G401.6 (cell line): Measurements from ENCODE around the gene TRPM4.
A peak's percentile ranks its signal among the peaks of the same experiment; 100 is the strongest.
"Not testable (repeated sequence)": the region's sequence is repeated elsewhere in the genome, so short reads cannot be mapped to it uniquely, and the experiment has no call there.

ENCODE experiments used
- FAIRE-seq: peaks from 2 replicates; lab custom pipeline; 2012; peaks lifted over from hg19 to GRCh38; lab: Jason Lieb, UNC

The TRPM4 gene

GRCh38 chr19:49127225-49127624 lies 30.4 kb upstream of the TRPM4 start:
- FAIRE-seq, result not testable (repeated sequence)

GRCh38 chr19:49127674-49128544 lies 29.7 kb upstream of the TRPM4 start:
- FAIRE-seq, result peak; percentile 45

- no peak for FAIRE-seq
These were observed 28.9 kb upstream of the TRPM4 start for GRCh38 chr19:49128545-49129237.

- FAIRE-seq, result no peak
These were observed 28.4 kb upstream of the TRPM4 start for GRCh38 chr19:49129238-49129583.

- no peak for FAIRE-seq
These were observed 27.3 kb upstream of the TRPM4 start for GRCh38 chr19:49130325-49130724.

- FAIRE-seq, result no peak
These were observed 24.5 kb upstream of the TRPM4 start for GRCh38 chr19:49132974-49133609.

GRCh38 chr19:49133621-49134454 lies 23.8 kb upstream of the TRPM4 start:
- no peak for FAIRE-seq

GRCh38 chr19:49135686-49136085 lies 21.9 kb upstream of the TRPM4 start:
- no peak for FAIRE-seq

- no peak for FAIRE-seq
These were observed 20.8 kb upstream of the TRPM4 start for GRCh38 chr19:49136771-49137171.

GRCh38 chr19:49140951-49141350 lies 16.6 kb upstream of the TRPM4 start:
- FAIRE-seq, result no peak

GRCh38 chr19:49141352-49141751 lies 16.2 kb upstream of the TRPM4 start:
- FAIRE-seq, result no peak

- peak; percentile 93 for FAIRE-seq
These were observed 14.7 kb upstream of the TRPM4 start for GRCh38 chr19:49142866-49143335.

GRCh38 chr19:49145573-49146407 lies 11.8 kb upstream of the TRPM4 start:
- no peak for FAIRE-seq

GRCh38 chr19:49146408-49146770 lies 11.2 kb upstream of the TRPM4 start:
- FAIRE-seq, result not testable (repeated sequence)

GRCh38 chr19:49148044-49148682 lies 9.4 kb upstream of the TRPM4 start:
- no peak for FAIRE-seq

- FAIRE-seq, result peak; percentile 97
These were observed 8.6 kb upstream of the TRPM4 start for GRCh38 chr19:49148784-49149651.

- FAIRE-seq, result no peak
These were observed 7.9 kb upstream of the TRPM4 start for GRCh38 chr19:49149652-49150105.

- peak; percentile 89 for FAIRE-seq
These were observed 7.3 kb upstream of the TRPM4 start for GRCh38 chr19:49150106-49150943.

GRCh38 chr19:49150944-49151243 lies 6.7 kb upstream of the TRPM4 start:
- FAIRE-seq, result no peak
